Fibroblast of the aortic adventitia (primary cell): ENCODE measurements around the gene OXSR1. TPM values are rescaled to one million over a fixed set of nuclear protein-coding genes. Genes with fewer than 3 reads are reported as not detected.

ENCODE experiments used
- DNase-seq: peaks from one replicate; pipeline ENCODE4 v3.0.0-alpha.2; 2010; ENCODE audit warnings: low read depth
- H3K4me3 ChIP-seq: 2 replicates; pipeline ENCODE4 v1.5.1; 2011; ENCODE audit warnings: low read depth, mild to moderate bottlenecking, control low read depth, low read length, moderate library complexity
- total RNA-seq: library from RNA; depleted of rRNA; stranded (reverse); fragments of >200 nt; gene quantifications from 2 replicates; pipeline ENCODE4 v1.2.3, GENCODE V29; 2012; ENCODE audit warnings: low replicate concordance
- TF ChIP-seq, protein P1 (sequence below): IDR thresholded peaks from 2 replicates; pipeline ENCODE4 v1.5.1; 2011; ENCODE audit warnings: mild to moderate bottlenecking, low read length, control low read depth, inconsistent platforms; ENCODE audit not compliant: insufficient read depth

OXSR1 gene
- total RNA-seq, 1 donor = 36.2 TPM

DNA sequence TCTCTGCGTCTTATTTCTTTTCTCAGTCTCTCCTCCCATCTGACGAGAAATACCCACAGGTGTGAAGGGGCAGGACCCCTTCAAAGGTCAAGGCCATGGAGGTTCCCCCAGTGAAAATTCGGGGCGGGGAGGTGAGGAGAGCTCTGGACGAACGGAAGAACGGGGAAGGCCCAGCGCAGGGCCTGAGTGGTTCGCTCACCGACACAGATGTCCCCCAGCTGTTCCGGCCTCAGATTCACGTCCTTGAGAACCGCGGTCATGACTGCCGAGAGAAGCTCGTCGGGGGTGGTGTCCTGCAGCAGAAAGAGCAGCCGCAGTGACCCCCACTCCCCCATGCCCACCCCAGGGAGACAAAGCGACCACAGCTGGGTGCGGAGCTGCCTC lies 29.0 kb upstream of the OXSR1 start:
- DNase-seq = peak; percentile 14
- TF ChIP-seq, protein P1, sequence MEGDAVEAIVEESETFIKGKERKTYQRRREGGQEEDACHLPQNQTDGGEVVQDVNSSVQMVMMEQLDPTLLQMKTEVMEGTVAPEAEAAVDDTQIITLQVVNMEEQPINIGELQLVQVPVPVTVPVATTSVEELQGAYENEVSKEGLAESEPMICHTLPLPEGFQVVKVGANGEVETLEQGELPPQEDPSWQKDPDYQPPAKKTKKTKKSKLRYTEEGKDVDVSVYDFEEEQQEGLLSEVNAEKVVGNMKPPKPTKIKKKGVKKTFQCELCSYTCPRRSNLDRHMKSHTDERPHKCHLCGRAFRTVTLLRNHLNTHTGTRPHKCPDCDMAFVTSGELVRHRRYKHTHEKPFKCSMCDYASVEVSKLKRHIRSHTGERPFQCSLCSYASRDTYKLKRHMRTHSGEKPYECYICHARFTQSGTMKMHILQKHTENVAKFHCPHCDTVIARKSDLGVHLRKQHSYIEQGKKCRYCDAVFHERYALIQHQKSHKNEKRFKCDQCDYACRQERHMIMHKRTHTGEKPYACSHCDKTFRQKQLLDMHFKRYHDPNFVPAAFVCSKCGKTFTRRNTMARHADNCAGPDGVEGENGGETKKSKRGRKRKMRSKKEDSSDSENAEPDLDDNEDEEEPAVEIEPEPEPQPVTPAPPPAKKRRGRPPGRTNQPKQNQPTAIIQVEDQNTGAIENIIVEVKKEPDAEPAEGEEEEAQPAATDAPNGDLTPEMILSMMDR = no peak
- H3K4me3 ChIP-seq = peak overlapping the region; percentile 89

DNA sequence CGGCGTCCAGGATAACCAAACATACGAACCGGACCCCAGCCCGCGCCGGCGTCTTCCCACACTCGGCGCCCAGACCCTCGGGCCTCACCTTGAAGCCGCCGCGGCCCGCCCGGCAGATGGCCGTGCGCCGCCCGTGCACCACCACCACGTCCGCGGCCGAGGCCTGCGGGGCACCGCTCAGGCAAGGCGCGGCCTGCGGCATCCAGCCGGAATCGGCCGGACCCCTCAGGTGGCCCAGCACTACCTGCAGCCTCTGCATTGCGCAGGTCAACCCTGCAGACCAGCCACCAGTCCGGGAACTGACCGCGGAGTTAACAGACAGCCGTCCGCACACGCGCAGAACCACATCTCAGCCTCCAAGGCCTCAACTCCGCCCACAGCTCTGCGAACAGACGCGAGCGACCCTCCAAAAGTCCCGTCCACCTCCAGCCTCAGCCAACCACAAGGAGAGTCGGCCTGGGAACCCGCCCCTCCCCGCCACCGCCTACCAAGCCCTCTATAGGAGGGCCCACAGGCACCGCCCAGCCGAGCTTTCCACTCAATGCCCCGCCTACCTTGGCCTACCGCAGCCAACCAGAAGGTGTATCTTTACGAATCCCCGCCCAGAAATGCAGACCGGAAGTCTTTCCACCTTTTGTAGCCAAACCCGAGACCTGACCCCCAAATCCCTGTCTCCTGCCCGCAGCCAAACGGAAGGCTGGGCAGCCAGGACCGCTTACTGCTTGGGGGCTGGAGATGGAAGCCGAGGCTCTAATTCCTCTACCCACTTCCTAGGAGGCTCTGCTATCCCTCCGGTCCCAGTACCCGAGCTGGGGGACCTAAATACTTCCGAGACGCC lies 28.3 kb upstream of the OXSR1 start, which contains the start of gene ACAA1:
Gene ACAA1, minus strand, starts transcription at position 351 of the 838 bp plus-strand sequence. Its CDS starts 92 bp downstream, at position 259.
- H3K4me3 ChIP-seq = peak within 1 kb of the TSS; percentile 91
- TF ChIP-seq, protein P1 = no peak
- peak; percentile 98 for DNase-seq

DNA sequence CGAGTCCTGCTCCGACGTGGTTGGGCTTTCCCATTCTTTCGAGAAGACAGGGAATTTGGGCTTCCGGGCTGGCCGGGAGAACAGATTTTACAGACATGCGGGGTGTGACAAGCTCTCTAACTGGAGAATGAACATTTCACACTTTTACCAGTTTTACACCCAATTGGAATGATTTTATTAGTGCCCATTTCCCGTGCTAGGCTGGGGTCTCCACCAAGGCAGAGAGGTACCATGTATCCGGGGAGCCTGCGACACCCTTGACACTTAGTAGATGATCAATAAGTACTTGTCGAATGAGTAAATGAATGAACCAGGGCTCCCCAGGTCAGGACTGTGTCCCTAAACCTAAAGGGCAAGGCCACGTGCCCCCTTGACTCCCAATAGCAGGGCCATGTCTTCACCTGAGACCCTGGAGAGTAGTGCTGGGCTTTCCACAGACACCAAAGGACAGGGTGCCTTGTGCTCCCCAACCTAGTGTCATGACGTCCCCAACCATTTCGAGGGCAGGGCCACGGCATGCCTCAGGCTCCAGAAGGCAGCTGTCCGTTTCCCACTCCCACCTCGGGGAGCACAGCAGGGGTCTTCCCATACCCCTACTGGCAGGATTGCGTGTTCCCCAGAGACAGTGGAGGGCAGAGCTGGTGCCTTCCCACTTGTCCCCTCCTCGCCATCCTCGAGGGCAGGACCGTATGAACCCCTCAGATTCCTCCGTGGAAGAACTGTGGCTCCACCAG lies 27.6 kb upstream of the OXSR1 start:
- TF ChIP-seq, protein P1 = no peak
- no peak for DNase-seq

DNA sequence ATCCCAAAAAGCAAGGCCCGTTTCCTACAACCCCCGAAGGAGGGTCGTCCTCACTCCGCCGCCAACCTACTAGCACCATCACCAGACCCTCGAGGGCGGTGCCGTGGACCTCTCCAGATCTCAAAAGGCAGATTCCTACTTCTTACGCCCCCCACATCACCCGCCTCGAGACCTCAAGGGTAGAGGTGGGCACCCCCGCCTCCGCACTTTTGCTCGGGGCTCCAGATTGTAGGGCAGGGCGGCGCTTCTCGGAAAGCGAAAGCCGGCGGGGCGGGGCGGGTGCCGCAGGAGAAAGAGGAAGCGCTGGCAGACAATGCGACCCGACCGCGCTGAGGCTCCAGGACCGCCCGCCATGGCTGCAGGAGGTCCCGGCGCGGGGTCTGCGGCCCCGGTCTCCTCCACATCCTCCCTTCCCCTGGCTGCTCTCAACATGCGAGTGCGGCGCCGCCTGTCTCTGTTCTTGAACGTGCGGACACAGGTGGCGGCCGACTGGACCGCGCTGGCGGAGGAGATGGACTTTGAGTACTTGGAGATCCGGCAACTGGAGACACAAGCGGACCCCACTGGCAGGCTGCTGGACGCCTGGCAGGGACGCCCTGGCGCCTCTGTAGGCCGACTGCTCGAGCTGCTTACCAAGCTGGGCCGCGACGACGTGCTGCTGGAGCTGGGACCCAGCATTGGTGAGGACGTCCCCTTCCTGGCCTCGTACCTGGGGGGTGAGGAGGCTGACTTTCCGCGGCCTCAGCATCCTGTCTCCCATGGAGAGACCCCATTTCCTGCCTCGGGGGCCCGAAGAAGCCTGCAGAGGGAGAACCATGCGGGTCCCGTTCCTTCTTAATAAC lies 26.8 kb upstream of the OXSR1 start, which contains the start of gene MYD88:
Gene MYD88, plus strand, starts transcription at position 313 of the 842 bp plus-strand sequence. Its CDS starts 40 bp downstream, at position 353.
- H3K4me3 ChIP-seq = peak within 1 kb of the TSS; percentile 91
- TF ChIP-seq, protein P1 = peak; percentile 24
- peak; percentile 51 for DNase-seq

More for the DNA sequence above, 27.6 kb upstream of the OXSR1 start:
- peak overlapping the region; percentile 91 for H3K4me3 ChIP-seq

DNA sequence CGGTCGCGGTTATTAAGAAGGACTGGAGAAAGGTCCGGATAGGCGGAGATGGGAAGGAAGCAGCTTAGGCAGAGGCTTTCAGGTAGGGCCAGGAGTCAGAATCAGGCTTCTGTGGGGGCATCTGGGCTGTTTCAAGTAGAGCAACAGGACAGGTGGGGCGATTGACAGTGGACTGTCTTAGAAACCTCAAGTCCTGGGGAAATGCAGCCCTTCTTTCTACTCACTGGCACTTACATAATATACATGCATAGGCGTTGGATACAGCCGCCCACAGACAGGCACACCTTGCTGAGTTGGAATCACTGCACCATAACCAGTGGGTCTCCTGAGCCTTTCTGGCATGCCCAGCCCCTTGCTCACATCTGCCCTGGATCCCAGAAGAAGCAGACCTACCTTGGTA lies 26.1 kb upstream of the OXSR1 start:
- TF ChIP-seq, protein P1 = no peak
- DNase-seq = no peak
- peak overlapping the region; percentile 91 for H3K4me3 ChIP-seq

DNA sequence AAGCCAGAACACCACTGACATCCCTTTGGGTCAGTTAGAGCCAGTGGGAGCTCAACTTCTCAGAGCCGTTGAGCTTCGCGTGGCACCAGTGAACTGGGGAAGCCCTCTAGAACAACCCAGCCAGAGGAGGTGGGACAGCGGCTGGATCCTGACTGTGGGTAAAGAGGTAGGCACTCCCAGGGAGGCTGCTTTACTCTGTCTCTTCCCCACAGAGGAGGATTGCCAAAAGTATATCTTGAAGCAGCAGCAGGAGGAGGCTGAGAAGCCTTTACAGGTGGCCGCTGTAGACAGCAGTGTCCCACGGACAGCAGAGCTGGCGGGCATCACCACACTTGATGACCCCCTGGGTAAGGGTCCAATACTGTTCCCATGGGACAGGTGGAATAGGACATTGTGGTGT lies 25.7 kb upstream of the OXSR1 start:
- DNase-seq = no peak
- peak overlapping the region; percentile 91 for H3K4me3 ChIP-seq
- TF ChIP-seq, protein P1 = no peak
